IMR-90 (cell line): Measurements from ENCODE around the gene ZSCAN32. TPM values are rescaled to one million over a fixed set of nuclear protein-coding genes. Genes with fewer than 3 reads are reported as not detected.

Source experiments
- ATAC-seq: fragments of 200-7000 bp; cut with Tn5 transposase; 2 replicates; pipeline ENCODE4 v1.9.1; 2020; ENCODE audit warnings: low read depth, mild to moderate bottlenecking, moderate library complexity
- BruUV-seq: library from RNA; stranded (reverse); fragments of 400-500 nt; replicated peaks from 2 replicates; lab custom pipeline; 2021; lab: Mats Ljungman, UMichigan
- CTCF ChIA-PET: fragments of 300-600 bp; formaldehyde crosslinking; extraction: SDS; loops from one replicate; lab custom pipeline; 2021; ENCODE audit warnings: antibody characterized with exemption; lab: Yijun Ruan, JAX
- POLR2A ChIA-PET: fragments of 300-600 bp; sonication (Branson Sonifier 250); formaldehyde crosslinking; loops from one replicate; lab custom pipeline; 2022; ENCODE audit warnings: antibody characterized with exemption; ENCODE audit not compliant: unreplicated experiment; lab: Charles Lee
- DNase-seq: peaks from one replicate; pipeline ENCODE4 v3.0.0; 2013
- H2AFZ ChIP-seq: replicated peaks from 2 replicates; pipeline ENCODE3; 2013; ENCODE audit warnings: low read length, mild to moderate bottlenecking; ENCODE audit not compliant: poor library complexity
- H2AK5ac ChIP-seq: 2 replicates; pipeline ENCODE4 v1.6.1; 2013; ENCODE audit warnings: low read depth, low read length, inconsistent platforms
- H2AK9ac ChIP-seq: replicated peaks from 2 replicates; pipeline ENCODE3; 2013; ENCODE audit warnings: mild to moderate bottlenecking, low read depth, low read length, moderate library complexity; ENCODE audit not compliant: poor library complexity
- H2BK120ac ChIP-seq: 2 replicates; pipeline ENCODE4 v1.6.1; 2013; ENCODE audit warnings: low read depth, low read length, inconsistent platforms
- H2BK15ac ChIP-seq: 3 replicates; pipeline ENCODE4 v1.6.1; 2013; ENCODE audit warnings: low read depth, low read length, inconsistent platforms
- H2BK20ac ChIP-seq: 2 replicates; pipeline ENCODE4 v1.6.1; 2013; ENCODE audit warnings: low read depth, mild to moderate bottlenecking, inconsistent platforms, low read length, moderate library complexity
- H2BK5ac ChIP-seq: 2 replicates; pipeline ENCODE4 v1.6.1; 2013; ENCODE audit warnings: mild to moderate bottlenecking, low read depth, low read length, inconsistent platforms; ENCODE audit not compliant: poor library complexity, severe bottlenecking
- H3K14ac ChIP-seq: replicated peaks from 2 replicates; pipeline ENCODE4 v1.6.1; 2013; ENCODE audit warnings: low read depth, low read length, inconsistent platforms
- H3K18ac ChIP-seq: 2 replicates; pipeline ENCODE4 v1.6.1; 2013; ENCODE audit warnings: low read depth, low read length, control low read depth
- H3K23ac ChIP-seq: 2 replicates; pipeline ENCODE4 v1.6.1; 2013; ENCODE audit warnings: low read depth, low read length, inconsistent platforms
- H3K27ac ChIP-seq: 2 replicates; pipeline ENCODE4 v1.5.1; 2013; ENCODE audit warnings: mild to moderate bottlenecking, control low read depth, low read length; ENCODE audit not compliant: insufficient read depth
- H3K27me3 ChIP-seq: 2 replicates; pipeline ENCODE4 v1.6.1; 2013; ENCODE audit warnings: low read length; ENCODE audit not compliant: control insufficient read depth, insufficient read depth
- H3K36me3 ChIP-seq: 2 replicates; pipeline ENCODE4 v1.6.1; 2013; ENCODE audit warnings: low read length, mixed read lengths; ENCODE audit not compliant: control insufficient read depth, insufficient read depth
- H3K4ac ChIP-seq: 2 replicates; pipeline ENCODE4 v1.6.1; 2013; ENCODE audit warnings: low read depth, low read length, inconsistent platforms
- H3K4me1 ChIP-seq: 2 replicates; pipeline ENCODE4 v1.6.1; 2013; ENCODE audit warnings: low read length, mixed read lengths; ENCODE audit not compliant: control insufficient read depth, insufficient read depth
- H3K4me2 ChIP-seq: 2 replicates; pipeline ENCODE4 v1.6.1; 2013; ENCODE audit warnings: low read depth, mild to moderate bottlenecking, control low read depth, low read length, moderate library complexity
- H3K4me3 ChIP-seq: 2 replicates; pipeline ENCODE4 v1.5.1; 2013; ENCODE audit warnings: low read depth, mild to moderate bottlenecking, control low read depth, low read length, moderate library complexity; ENCODE audit not compliant: insufficient read depth
- H3K56ac ChIP-seq: 2 replicates; pipeline ENCODE4 v1.6.1; 2013; ENCODE audit warnings: low read length, inconsistent platforms; ENCODE audit not compliant: insufficient read depth; ENCODE audit errors: extremely low read depth
- H3K79me1 ChIP-seq, 2 experiments: 2 replicates each; pipeline ENCODE4 v1.6.1; 2013; ENCODE audit warnings: low read length in 2 of 2, inconsistent platforms in 1 of 2, low read depth in 1 of 2
- H3K9ac ChIP-seq: 2 replicates; pipeline ENCODE4 v1.6.1; 2013; ENCODE audit warnings: low read depth, low read length, control low read depth
- H3K9me1 ChIP-seq: 2 replicates; pipeline ENCODE4 v1.6.1; 2013; ENCODE audit warnings: low read length, inconsistent platforms; ENCODE audit not compliant: insufficient read depth
- H3K9me3 ChIP-seq: 2 replicates; pipeline ENCODE4 v1.6.1; 2013; ENCODE audit warnings: low read length; ENCODE audit not compliant: control insufficient read depth, insufficient read depth
- H4K20me1 ChIP-seq: 2 replicates; pipeline ENCODE4 v1.6.1; 2013; ENCODE audit warnings: low read length, inconsistent platforms; ENCODE audit not compliant: insufficient read depth
- H4K5ac ChIP-seq: 2 replicates; pipeline ENCODE4 v1.6.1; 2013; ENCODE audit warnings: mild to moderate bottlenecking, low read depth, low read length, control low read depth
- H4K8ac ChIP-seq, 2 experiments: 2 replicates each; pipeline ENCODE4 v1.6.1; 2013; ENCODE audit warnings: low read depth in 2 of 2, low read length in 2 of 2, control low read depth in 1 of 2, inconsistent platforms in 1 of 2
- H4K91ac ChIP-seq: 2 replicates; pipeline ENCODE4 v1.6.1; 2013; ENCODE audit warnings: low read depth, low read length, inconsistent platforms; ENCODE audit not compliant: insufficient read depth
- BHLHE40 ChIP-seq: fragments of 150-350 bp; IDR thresholded peaks from 2 replicates; pipeline ENCODE4 v1.6.1; 2016; ENCODE audit warnings: mild to moderate bottlenecking, low read depth, low read length
- CEBPB ChIP-seq: IDR thresholded peaks from 2 replicates; pipeline ENCODE4 v1.6.1; 2012; ENCODE audit warnings: low read depth, low read length, improper control_type of control experiment
- CHD1 ChIP-seq: IDR thresholded peaks from 2 replicates; pipeline ENCODE4 v1.6.1; 2012; ENCODE audit warnings: low read depth, low read length, improper control_type of control experiment
- ELK1 ChIP-seq: fragments of 150-350 bp; IDR thresholded peaks from 2 replicates; pipeline ENCODE4 v1.6.1; 2016; ENCODE audit warnings: low read depth, mild to moderate bottlenecking, low read length, moderate library complexity, borderline replicate concordance
- FOS ChIP-seq: fragments of 150-350 bp; IDR thresholded peaks from 2 replicates; pipeline ENCODE4 v1.6.1; 2016; ENCODE audit warnings: low read depth, low read length
- MAFK ChIP-seq: IDR thresholded peaks from 2 replicates; pipeline ENCODE4 v1.6.1; 2012; ENCODE audit warnings: low read depth, low read length, improper control_type of control experiment
- MAZ ChIP-seq: IDR thresholded peaks from 2 replicates; pipeline ENCODE4 v1.6.1; 2012; ENCODE audit warnings: low read depth, mild to moderate bottlenecking, low read length, improper control_type of control experiment, moderate library complexity, borderline replicate concordance
- MXI1 ChIP-seq: IDR thresholded peaks from 2 replicates; pipeline ENCODE4 v1.6.1; 2012; ENCODE audit warnings: low read depth, mild to moderate bottlenecking, low read length, moderate library complexity, borderline replicate concordance
- NFE2L2 ChIP-seq: fragments of 150-350 bp; IDR thresholded peaks from 2 replicates; pipeline ENCODE4 v1.6.1; 2016; ENCODE audit warnings: low read depth, mild to moderate bottlenecking, low read length
- POLR2A ChIP-seq: IDR thresholded peaks from 2 replicates; pipeline ENCODE4 v1.6.1; 2012; ENCODE audit warnings: mild to moderate bottlenecking, low read depth, low read length
- RAD21 ChIP-seq: IDR thresholded peaks from 2 replicates; pipeline ENCODE4 v1.6.1; 2012; ENCODE audit warnings: low read length, improper control_type of control experiment
- RCOR1 ChIP-seq: IDR thresholded peaks from 2 replicates; pipeline ENCODE4 v1.6.1; 2012; ENCODE audit warnings: mild to moderate bottlenecking, low read length, improper control_type of control experiment; ENCODE audit not compliant: insufficient replicate concordance
- RFX5 ChIP-seq: IDR thresholded peaks from 2 replicates; pipeline ENCODE4 v1.8.0; 2012; ENCODE audit warnings: low read depth, mild to moderate bottlenecking, low read length, moderate library complexity
- SMC3 ChIP-seq: fragments of 150-350 bp; IDR thresholded peaks from 2 replicates; pipeline ENCODE4 v1.6.1; 2016; ENCODE audit warnings: low read depth, mild to moderate bottlenecking, antibody characterized with exemption, low read length, moderate library complexity
- USF2 ChIP-seq: fragments of 150-350 bp; IDR thresholded peaks from 2 replicates; pipeline ENCODE4 v1.6.1; 2017; ENCODE audit warnings: mild to moderate bottlenecking, antibody characterized with exemption, low read length, low read depth
- WGBS, 2 experiments: methylation state at CpG; one replicate each; pipeline versions ENCODE4 v1.1.5 to v1.1.7; 2013; ENCODE audit warnings: missing lambda C conversion rate in 2 of 2; ENCODE audit not compliant: insufficient read length in 1 of 2; ENCODE audit errors: extremely low coverage in 2 of 2; 5-methylcytosine and 5-hydroxymethylcytosine counted together
- dilution Hi-C: fragments of 300-500 bp; cut with HindIII; formaldehyde crosslinking; loops from one replicate; pipeline ENCODE4 v1.14.3; 2018; ENCODE audit warnings: low sequenced_read_pairs; ENCODE audit not compliant: unreplicated experiment
- in situ Hi-C: fragments of 300-500 bp; cut with MboI; formaldehyde crosslinking; loops from 3 replicates; pipeline ENCODE4 v1.14.3; 2019; ENCODE audit warnings: low sequenced_read_pairs, inconsistent platforms, mixed read lengths
- intact Hi-C: fragments of 100-400 bp; cut with micrococcal nuclease; formaldehyde crosslinking; loops from 2 replicates; pipeline ENCODE4 v1.10.0; 2022
- polyA plus RNA-seq, 3 experiments: library from polyadenylated mRNA; depleted of rRNA; stranded (reverse); fragments of >200 nt; gene quantifications; 2 replicates each; pipeline ENCODE4 v1.2.3, GENCODE V29; 2012; ENCODE audit warnings: low replicate concordance in 1 of 3
- total RNA-seq: library from RNA; depleted of rRNA; stranded (reverse); fragments of >200 nt; gene quantifications from 2 replicates; pipeline ENCODE4 v1.2.3, GENCODE V29; 2012
- TF ChIP-seq, protein P1 (sequence below): conservative IDR thresholded peaks from 2 replicates; pipeline ENCODE4 v1.5.1; 2012; ENCODE audit warnings: mild to moderate bottlenecking, low read depth, low read length, improper control_type of control experiment

Gene ZSCAN32
- total and polyA plus RNA-seq, 2 of the 4 experiments (the other 2 are of a cell fraction): 13.0 to 16.5 TPM

GRCh38 chr16:3346041-3346440 lies 54.8 kb downstream of the ZSCAN32 start:
- intact Hi-C loops: no loop called here
- H3K4me3 ChIP-seq: no peak overlapping the region
- no peaks in the 10 kb centered on the region for H3K79me1 ChIP-seq
- H4K91ac ChIP-seq: no peak overlapping the region
- H3K36me3 ChIP-seq: no peaks in the 10 kb centered on the region
- no peak overlapping the region for H2AK9ac ChIP-seq
- no peak overlapping the region for H2AFZ ChIP-seq
- dilution Hi-C loops: no loop called here
- no peaks in the 10 kb centered on the region for H3K4me1 ChIP-seq
- H3K4me2 ChIP-seq: no peak overlapping the region
- WGBS, 2 experiments: no CpG with 5 or more reads among the region's 2 CpGs
- BruUV-seq: no TSS peak
- H3K14ac ChIP-seq: no peak overlapping the region
- ChIA-PET POLR2A (no interaction called here), CTCF (no interaction called here)
- TF ChIP-seq CEBPB (no peak), MAFK (no peak), SMC3 (no peak), BHLHE40 (no peak), ELK1 (no peak), RAD21 (no peak), MXI1 (no peak), POLR2A (no peak), FOS (no peak), RFX5 (no peak), RCOR1 (no peak), USF2 (no peak), MAZ (no peak), CHD1 (no peak), NFE2L2 (no peak)
- TF ChIP-seq, protein P1, sequence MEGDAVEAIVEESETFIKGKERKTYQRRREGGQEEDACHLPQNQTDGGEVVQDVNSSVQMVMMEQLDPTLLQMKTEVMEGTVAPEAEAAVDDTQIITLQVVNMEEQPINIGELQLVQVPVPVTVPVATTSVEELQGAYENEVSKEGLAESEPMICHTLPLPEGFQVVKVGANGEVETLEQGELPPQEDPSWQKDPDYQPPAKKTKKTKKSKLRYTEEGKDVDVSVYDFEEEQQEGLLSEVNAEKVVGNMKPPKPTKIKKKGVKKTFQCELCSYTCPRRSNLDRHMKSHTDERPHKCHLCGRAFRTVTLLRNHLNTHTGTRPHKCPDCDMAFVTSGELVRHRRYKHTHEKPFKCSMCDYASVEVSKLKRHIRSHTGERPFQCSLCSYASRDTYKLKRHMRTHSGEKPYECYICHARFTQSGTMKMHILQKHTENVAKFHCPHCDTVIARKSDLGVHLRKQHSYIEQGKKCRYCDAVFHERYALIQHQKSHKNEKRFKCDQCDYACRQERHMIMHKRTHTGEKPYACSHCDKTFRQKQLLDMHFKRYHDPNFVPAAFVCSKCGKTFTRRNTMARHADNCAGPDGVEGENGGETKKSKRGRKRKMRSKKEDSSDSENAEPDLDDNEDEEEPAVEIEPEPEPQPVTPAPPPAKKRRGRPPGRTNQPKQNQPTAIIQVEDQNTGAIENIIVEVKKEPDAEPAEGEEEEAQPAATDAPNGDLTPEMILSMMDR: no peak
- no peak overlapping the region for H3K4ac ChIP-seq
- H4K5ac ChIP-seq: no peak overlapping the region
- H2BK20ac ChIP-seq: no peak overlapping the region
- no peak overlapping the region for H3K56ac ChIP-seq
- no peaks in the 10 kb centered on the region; the same call in 1 of the 2 replicates for H3K27me3 ChIP-seq
- H3K23ac ChIP-seq: no peak overlapping the region
- H3K9ac ChIP-seq: no peak overlapping the region
- no peaks in the 10 kb centered on the region for H3K9me1 ChIP-seq
- in situ Hi-C loops: no loop called here
- ATAC-seq: no peak
- H3K27ac ChIP-seq: no peak overlapping the region
- no peak overlapping the region for H2BK5ac ChIP-seq
- DNase-seq: no peak
- no peak overlapping the region for H2BK120ac ChIP-seq
- no peak overlapping the region for H2AK5ac ChIP-seq
- peaks cover 1% of the 10 kb centered on the region; the same call in 1 of the 2 replicates for H3K9me3 ChIP-seq
- H4K20me1 ChIP-seq: no peaks in the 10 kb centered on the region
- H4K8ac ChIP-seq: no peak overlapping the region
- no peak overlapping the region for H2BK15ac ChIP-seq
- no peak overlapping the region for H3K18ac ChIP-seq
